Activated T-cell treated with anti-CD3 and anti-CD28 coated beads, Interleukin-2, amount 50 U/mL, for 48 hours (primary cell): ENCODE measurements around the gene CREB1.
A peak's percentile ranks its signal among the peaks of the same experiment; 100 is the strongest.

Source experiments
- DNase-seq, 2 experiments: peaks; one replicate each; pipeline ENCODE4 v3.0.0-alpha.2; 2020

The CREB1 gene

DNA sequence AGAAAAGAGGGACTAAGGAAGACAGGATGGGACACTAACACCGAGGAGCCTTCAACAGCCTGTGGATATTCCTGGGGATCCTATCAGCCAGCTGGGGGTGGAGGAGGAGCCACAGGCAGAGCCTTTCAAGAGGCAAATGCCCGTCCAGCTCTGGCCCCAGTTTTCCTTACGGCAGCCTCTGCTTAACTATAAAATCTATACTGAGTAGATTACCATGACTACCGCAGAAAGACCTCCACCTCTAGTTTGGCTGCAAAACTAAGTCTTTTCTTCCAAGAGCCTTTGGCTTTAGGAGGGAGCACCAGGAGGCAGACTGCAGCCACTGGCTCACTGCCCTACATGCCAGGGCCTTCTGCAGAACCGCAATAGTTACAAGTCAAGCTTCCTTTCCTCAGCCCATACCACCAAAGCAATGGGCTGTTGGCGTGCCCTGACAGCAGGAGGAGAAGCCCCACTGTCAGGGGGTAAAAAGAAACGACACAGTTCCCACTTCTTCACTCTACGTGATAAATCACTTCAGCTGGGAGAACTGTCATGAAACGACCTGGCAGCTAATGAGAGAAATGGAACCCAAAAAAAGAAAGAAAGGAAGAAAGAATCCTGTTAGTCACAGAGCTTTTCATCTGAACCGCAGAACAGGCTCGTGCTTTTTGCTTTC is 25.1 kb upstream of the CREB1 start:
- DNase-seq = no peak

DNA sequence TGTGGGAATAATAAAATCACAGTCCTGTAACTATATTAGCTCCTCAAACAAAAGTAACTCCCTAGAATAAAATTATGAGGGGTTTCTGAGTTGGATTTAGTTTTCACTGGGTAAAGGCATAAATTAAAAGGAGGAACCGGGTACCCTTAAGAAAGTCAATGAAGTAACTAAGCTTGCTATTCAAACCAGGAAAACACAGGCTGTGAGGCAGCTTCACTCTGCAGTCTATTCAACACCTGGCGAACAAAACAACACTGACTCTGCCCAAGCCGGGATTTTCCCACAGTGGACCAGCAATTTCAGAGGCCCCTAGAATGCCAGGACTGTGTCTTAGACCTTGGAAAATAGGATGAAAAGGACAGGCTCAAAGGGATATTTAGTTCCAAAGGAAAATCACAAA is 24.6 kb upstream of the CREB1 start:
- no peak for DNase-seq

DNA sequence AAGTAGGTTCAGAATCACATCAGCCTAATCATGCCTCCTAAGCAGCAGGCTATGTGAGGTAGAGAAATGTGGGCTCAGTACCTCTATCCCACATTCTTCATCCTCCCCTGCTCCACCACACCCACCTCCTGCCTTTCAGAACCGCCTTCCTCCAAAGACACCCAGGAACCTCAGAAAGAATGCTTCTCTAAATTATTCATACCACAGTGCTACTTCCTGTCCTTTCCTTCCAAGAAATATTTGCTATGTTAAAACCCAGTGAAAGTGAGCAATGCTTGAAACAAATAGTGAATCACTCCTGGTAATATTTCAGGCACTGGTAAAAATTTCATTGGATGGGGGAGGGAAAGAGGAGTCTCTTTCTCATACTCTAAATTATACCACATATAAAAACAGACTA is 24.0 kb upstream of the CREB1 start:
- DNase-seq = peak; percentile 46 to 54

DNA sequence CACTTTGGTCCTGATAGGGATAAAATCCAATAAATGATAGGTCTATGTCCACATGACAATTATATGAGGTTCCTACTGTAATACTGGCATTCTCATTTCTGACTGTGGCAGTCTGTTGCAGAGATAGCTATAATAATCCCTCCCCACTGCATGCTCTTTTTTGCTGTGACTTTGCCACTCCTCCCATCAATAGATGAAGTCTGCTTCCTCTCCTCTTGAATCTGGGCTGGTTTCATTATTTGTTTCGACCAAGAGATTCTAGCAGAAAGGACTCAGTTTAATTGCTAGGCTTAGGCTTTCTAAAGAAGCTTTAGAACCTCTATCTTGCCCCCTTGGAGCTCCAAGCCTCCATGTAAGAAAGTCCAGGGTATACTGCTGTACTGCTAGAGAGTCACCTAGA is 23.3 kb upstream of the CREB1 start:
- no peak for DNase-seq

DNA sequence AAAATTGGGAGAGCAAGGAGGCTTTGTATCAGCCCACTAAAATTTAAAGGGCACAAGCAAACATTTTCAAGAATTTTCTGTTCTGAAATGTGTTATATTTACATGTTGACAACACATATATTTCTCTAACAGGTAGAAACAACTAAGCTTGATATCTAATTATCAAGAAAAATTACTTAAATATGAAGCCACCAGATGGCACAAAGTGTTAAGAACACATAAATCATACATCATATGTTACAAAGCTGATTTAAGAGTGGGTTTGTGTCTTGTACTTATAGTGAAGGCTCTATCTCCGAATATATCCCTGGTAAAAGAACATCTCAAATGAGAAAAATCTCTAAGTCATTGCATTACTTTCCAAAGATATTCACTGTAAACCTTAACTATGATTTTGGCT is 19.6 kb upstream of the CREB1 start:
- DNase-seq = no peak

DNA sequence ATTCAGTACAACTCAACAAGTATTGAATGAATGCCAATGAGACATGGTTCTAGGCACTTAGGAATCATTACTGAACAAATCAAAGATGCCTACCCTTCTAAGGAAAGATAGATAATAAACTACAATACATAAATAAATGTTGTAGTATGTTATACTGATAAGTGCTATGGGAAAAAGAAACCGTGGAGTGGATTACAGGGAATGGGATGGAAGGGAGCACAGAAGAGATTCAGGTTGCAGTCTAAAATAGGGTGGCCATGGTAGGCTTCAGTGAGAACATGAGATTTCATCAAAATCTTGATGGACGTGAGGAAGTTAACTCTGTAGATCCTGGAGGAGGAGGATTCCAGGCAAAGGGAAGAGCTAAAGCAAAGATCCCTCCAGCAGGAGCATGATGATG is 17.9 kb upstream of the CREB1 start:
- no peak for DNase-seq

DNA sequence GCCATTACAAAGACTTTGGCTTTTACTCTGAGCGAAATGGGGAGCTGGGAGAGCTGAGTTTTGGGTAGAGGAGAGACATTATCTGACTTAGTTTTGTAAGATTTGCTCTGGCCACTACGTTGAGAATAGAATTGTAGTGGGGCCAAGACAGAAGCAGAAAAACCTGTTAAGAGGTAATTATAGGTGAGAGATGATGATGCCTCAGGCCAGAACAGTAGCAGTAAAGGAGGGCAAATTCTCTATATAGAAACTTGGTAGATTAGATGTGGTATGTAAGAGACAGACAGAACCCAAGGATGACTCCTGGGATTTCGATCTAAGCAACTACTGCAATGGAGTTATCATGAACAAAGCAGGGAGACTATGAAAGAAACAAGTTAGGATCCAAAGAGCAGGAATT is 17.4 kb upstream of the CREB1 start:
- no peak for DNase-seq

DNA sequence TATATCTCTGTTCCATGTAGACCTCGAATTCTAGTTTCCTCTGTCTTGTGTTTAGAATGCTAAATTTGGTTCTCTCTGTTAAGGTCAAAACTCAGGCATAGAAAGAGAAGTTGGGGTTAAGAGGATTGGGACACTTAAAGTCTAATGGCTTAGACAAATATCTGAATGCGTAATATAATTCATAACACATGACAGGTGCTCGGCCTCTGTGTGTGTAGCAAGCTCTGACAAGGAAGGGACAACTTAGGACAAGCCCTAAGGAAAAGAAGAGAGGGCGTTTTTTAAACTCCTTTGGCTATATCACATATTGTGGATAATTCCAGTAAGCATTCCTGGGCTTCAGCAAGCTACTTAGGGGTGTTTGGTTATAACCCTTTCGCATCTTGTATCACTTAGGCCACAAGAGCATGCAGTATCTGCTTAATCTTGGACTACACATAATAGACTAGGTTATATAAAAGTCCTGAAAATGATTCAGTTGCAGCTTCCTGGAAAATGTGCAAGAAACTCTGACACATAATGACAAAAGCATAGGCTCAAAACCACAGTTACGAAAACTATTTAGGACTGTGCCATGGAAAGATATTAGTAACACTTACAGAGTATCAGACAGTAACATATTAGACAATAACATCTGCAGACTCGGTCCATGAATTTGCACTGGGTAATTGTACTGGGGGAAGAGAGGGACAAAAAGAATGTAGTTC is 16.1 kb upstream of the CREB1 start:
- DNase-seq = no peak

DNA sequence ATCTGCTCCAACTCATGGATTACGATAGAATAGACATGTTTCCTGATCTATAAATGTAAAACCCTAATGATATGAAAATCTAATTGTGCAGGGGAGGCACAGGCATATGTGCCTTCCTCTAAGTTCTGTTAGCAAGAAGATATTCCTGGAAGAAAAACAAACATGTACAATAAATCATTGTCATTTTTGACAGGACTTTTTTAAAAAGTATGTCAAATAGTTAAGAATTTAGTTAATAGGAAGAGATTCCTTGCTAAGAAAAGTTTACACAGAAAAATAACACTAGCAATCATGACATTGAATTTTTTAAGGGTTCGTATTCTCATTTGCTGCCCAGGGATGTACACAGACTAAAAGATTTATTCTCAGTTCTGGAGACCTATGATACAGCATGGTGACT is 15.3 kb upstream of the CREB1 start:
- no peak for DNase-seq

DNA sequence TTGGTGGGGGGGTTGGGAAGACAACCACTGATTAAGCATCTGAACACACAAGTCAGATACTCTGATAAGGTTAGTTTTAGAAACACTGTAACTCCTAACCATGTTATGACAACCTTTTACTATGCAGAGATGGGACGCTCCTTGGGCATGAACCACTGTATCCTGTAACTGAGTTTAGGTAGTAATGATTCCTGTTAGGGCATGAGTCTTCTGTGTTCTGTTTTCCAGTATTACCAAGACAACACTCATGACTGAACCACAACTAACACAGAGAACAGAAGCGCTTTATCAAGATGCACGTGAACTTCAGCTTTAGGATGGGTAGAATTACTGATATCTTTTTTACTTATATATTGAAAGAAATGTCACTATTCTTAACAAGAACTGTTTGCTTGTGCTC is 14.1 kb upstream of the CREB1 start:
- DNase-seq = no peak

DNA sequence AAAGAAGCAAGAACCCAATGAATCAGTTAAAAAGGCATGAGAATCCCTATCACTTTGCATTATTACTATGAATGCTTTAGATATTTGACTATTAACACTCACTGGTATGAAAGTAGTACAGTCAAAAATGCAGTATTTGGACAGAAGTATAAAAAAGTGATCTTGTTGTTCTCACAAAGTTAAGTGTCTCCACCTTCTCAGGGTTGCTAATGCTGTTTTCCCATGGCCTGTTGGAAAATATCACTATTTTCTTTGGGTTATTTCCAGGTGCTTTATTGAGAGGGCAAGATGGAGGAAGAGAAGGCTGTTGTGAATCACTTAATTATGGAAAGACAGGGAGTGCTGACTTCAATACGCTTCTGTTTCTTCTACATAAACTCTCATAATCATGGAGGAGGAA is 13.6 kb upstream of the CREB1 start:
- DNase-seq = no peak

DNA sequence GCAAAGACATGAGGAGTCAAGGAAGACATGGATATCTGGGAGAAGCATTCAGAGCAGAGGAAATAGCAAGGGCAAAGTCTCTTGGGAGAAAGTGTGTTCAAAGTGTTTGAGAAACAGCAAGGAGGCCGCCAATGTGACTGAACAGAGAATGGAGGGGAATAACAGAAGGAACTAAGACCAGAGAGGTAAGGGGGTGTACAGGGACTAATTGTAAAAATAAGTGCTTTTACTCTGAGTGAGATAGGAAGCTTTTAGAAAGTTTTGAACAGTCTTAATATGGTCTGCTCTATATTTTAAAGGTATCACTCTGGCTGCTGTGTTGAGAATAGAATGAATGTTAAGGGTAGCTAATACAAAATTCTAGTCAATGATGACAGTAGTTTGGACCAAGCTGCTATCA is 6.8 kb upstream of the CREB1 start:
- DNase-seq = no peak

DNA sequence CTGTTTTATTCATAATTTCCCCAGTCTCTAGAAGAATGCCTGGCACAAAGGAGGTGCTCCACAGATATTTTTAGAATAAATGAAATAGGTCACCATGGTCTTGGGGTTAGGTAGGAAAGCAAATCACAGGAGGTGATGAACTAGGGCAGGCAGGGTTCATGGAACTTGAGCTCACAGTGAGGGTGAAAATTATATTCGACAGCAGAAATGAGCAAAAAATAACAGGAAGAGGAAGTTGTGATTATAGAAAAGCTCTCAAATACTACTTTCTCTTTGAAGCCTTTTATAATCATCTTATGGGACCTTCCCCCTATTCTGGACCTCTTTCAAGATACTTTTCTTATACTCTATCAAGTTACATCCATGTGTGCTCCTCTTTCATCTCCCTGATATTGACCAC is 4.5 kb upstream of the CREB1 start:
- no peak for DNase-seq

DNA sequence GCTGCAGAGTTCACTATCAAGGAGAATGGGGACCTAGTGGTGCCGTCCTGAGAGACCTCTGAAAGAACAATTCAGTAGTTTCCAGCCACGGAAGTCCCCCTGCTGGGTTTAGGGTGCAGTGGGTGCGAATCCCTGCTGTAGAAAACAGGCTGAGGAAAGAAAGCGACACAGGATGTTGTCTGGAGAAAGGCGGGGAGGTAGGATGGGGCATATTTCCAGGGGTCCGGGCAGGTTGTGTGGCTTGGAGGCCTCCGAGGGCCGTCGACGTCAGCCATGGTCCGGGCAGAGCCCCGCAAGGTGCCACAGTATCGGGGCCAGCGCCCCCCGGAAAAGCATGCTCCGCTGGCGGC is 807 bp upstream of the CREB1 start:
- peak in 1 of 2 experiments; percentile 76 for DNase-seq

DNA sequence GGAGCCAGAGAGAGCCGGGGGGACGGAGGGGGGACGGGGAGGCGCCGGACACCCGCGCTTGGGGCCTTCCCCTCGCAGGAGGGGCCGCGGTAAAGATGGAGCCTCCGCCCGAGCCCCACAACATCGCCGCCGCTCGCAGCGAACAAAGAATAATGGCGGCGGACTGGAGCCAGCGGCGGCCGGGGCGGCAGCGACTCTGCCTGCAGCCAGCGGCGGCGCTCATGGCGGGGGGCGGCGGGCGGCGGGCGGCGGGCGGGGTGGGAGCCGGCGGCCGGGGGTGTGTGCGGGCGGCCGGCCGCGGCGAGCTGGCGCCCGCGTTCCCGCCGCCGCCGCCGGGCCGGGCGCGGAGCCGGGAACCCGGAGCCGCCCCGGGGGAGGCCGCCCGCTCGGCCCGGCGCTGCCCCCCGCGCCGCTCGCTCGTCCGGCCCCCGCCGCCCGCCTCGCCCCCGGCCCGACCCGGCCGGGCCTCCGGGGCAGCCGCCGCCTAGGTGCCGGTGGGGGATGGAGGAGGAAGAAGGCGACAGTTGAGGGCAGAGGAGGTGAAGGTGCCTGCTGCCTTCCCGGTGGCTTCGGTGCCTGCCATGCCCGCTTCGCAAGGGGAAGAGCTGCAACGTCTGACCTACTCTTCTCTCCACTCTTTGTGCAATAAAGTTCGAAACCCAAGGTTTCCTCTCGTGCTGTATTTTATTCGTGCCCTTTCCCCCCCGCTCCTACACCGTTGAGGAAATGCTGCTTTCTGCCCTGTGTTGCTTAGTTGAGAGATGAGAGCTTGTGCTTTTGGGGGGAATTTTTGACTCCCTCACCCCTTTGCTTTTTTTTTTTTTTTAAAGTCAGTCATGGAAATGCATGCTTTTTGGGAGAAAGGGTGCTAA is 634 bp downstream of the CREB1 start:
- peak; percentile 62 to 69 for DNase-seq

DNA sequence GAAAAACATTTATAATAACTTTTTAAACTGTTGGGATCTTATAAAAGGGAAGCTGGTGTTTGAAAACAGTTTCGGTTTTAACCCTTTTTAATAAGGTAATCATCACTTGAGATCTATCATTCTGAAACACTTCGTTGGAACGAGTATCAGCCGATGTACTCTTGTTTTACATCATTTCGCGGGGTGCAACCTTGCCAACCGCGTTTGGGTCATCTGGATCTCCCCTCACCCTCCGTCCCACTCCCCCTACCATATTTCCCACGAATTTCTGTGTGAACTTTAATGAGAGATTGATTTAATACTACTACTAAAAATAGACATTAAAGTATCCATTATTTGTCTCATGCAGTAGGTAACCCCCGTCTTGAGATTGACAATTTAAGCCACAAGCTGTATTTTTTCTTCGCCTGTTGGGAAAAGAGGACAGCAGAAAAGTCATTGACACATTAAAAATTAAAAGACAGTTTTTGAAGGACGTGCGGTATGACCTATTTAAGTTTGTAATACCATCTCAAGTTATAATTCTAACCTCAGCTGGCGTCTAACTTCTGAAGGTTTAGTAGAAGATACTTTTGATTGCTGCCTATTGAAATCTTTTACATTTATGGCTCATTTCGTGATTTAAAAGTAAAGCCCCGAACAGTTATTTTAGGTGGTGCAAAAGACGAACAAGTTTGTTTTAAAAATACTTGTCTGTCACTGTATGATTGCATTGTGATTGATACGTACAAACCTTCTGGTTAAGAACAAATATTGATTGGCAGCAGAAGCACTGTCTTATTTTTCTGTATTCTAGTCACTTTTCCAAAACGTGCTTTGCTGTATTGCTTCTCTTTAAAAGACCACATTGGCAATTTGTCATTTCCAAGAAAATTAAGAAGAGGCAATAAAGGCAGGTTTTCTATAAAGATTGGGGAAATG is 1.5 kb downstream of the CREB1 start:
- DNase-seq = peak; percentile 59 to 61

DNA sequence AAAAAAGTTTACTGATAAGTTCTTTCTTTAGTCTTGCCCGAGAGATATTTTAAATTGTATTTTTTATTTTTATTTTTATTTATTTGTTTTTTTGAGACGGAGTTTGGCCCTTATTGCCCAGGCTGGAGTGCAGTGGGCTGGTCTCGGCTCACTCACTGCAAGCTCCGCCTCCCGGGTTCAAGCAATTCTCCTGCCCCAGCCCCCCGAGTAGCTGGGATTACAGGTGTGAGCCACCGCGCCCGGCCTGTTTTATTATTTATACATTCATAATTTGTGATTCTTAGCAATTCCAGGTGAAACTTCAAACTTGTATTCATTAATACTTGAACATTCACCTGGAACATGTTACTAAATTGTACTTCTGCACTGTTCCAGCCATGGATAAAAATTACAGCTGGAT is 2.9 kb downstream of the CREB1 start:
- no peak for DNase-seq

DNA sequence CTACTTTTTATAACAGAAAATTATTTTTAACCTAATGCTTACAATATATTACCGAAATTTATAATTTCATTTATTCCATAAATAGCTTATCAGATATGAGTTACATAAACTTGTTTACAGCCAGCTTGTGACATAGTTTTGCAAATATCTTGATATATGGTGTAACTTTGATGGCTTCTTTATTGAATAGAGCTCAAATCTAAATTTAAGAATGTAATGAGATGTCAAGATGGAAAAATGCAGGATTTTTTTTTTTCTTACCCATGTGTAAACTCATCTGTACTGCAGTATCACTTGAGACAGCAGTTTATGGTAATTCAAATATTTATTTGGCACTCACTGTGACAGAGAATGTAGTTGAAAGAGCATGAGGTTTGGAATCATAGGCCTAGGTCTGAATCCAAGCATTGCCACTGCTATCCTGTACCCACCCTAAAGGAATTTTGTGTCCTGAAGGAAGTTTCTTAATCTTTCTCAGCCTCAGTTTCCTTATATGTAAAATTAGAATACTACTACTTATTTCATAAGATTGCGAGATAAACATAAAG is 3.8 kb downstream of the CREB1 start:
- DNase-seq = no peak

DNA sequence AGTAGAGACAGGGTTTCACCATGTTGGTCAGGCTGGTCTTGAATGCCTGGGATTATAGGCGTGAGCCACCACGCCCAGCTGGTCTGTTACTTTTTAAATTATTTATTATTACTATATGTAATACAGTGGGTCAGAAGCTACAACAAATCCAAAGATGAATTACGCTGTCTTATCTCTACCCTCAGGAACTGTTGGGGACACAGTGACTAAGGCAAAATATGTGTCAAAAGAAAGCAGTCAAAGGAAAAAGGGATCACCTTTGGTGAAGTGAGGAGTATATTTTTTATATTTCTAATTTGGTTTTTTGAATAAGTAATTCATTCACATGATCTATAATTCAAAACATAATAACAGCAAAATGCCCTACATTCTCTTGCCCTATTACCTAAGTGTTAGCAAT is 4.7 kb downstream of the CREB1 start:
- no peak for DNase-seq

DNA sequence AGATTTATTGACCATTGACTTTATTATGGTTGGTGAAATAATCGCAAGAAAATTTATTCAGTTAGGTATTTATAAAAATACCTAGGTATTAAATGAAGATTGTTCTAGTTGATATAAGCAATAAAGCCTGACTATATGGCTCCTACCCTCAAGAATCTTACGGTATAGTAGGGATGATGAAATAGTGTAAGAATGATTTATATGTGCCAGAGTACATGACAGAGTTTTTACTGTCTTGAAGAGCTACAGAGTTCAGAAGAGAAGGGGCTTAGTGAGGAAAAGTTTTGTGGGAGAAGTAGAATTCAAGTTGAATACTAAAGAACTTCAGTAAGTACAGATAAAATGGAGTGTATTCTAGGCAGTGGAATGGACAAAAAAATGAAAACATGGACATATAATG is 9.7 kb downstream of the CREB1 start:
- no peak for DNase-seq

DNA sequence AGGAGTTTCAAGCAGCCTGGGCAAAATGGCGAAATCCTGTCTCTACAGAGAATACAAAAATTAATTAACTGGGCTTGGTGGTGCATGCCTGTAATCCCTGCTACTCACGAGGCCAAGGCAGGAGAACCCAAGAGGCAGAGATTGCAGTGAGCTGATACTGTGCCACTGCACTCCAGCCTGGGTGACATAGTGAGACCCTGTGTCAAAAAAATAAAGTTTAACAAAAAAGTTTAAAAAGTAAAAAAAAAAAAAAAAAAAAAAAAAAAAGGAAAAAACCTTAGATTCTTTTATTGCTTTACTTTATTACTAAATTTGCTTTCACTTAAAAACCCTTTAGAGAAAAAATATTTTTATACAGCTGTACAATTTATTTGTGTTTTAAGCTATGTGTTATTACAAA is 10.7 kb downstream of the CREB1 start:
- DNase-seq = no peak

DNA sequence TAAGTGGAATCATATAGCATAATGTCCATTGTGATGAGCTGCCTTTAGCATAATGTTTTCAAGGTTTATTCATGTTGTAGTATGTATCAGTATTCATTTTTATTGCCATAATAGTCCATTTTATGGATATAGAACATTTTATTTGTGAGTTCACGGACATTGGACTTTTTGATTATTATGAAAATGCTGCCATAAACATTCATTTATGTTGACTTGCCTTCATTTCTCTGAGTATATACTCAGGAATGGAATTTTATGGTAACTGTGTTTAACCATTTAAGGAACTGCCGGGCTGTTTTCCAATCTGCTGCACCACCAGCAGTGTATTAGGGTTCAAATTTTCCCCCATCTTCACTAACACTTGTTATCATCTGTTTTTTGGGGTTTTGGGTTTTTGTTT is 12.2 kb downstream of the CREB1 start:
- DNase-seq = no peak

DNA sequence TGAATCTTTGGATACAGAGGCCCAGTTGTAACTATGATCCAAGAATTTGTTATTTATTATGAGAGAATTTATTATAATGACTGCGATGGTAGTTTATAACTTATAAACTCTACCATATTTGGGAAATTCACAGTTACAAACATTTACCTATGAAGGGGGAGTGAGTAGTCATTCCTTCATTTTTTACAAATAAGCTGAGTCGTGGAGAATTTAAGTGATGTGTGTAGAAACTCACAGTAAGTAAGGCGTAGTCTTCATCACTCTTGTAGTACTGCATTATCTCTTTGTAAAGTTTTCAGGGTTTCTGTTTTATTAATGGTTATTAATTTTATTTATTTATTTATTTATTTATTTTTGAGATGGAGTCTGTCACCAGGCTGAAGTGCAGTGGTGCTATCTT is 13.5 kb downstream of the CREB1 start:
- DNase-seq = no peak
